A549 treated with Mapracorat at 1 μM for 4 hours (cell line): ENCODE measurements around the gene CCL18. TPM values are rescaled to one million over a fixed set of nuclear protein-coding genes. Genes with fewer than 3 reads are reported as not detected.

ENCODE experiments used
- total RNA-seq: library from RNA; stranded (reverse); fragments of 200-300 nt; extraction: Qiagen RNA extraction; gene quantifications from 5 replicates; pipeline ENCODE4 v1.2.3, GENCODE V29; 2022

Gene CCL18, protein sequence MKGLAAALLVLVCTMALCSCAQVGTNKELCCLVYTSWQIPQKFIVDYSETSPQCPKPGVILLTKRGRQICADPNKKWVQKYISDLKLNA
- total RNA-seq = 0.21 TPM in 1 of 5 replicates, not detected in the others

DNA sequence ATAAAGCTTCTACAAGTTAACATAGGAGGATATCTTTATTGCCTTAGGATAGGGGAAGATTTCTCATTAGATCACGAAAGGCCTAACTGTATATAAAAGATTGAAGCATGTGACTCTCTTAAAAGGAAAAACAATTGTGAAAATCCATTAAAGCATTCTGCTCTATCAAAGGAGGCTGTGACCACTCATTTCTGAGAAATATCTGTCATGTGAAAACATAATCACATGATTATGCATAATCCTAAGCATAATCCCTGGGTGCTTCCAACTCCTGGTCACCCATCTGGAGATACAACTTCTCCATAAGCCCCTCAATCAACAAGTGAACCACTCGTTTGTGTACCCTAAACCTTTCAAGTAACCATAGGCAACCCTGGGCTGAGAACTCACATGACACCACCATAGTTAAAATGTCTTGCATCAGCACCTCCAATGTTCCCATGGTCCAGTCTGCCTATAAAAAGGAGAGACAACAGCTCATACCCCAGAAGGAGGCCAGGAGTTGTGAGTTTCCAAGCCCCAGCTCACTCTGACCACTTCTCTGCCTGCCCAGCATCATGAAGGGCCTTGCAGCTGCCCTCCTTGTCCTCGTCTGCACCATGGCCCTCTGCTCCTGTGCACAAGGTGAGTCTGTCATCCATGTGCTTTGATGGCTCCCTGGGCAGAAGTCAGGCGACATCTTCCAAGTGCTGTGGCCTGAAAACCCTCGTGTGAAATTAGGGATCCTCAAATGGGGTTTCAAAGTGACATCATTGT, at the start of gene CCL18:
CCL18 (plus strand) TSS at position 487 of the 756 bp plus-strand sequence; CDS start at position 558, 71 bp downstream.

DNA sequence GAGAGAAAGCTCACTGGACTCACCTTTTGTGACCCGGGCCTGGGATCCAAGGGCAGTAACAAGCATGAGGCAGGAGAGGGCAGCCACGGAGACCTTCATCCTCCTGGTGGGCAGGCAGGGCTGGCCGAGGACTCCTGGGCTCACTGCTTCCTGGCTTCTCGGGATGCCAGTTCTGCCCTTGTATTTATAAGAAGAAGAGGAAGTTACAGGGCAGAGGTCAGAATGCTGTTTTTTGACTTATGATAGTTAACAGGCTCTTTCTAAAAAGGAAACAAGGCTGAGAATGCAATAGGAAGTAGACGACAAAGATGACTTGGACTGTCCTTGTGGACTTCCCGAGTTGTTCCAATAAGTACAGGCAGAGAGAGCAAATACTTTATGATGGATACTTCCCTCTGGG, 46.3 kb upstream of the CCL18 start, which contains the start of gene CCL23:
CCL23 (minus strand) TSS at position 174 of the 400 bp plus-strand sequence; CDS start at position 99, 75 bp downstream.

DNA sequence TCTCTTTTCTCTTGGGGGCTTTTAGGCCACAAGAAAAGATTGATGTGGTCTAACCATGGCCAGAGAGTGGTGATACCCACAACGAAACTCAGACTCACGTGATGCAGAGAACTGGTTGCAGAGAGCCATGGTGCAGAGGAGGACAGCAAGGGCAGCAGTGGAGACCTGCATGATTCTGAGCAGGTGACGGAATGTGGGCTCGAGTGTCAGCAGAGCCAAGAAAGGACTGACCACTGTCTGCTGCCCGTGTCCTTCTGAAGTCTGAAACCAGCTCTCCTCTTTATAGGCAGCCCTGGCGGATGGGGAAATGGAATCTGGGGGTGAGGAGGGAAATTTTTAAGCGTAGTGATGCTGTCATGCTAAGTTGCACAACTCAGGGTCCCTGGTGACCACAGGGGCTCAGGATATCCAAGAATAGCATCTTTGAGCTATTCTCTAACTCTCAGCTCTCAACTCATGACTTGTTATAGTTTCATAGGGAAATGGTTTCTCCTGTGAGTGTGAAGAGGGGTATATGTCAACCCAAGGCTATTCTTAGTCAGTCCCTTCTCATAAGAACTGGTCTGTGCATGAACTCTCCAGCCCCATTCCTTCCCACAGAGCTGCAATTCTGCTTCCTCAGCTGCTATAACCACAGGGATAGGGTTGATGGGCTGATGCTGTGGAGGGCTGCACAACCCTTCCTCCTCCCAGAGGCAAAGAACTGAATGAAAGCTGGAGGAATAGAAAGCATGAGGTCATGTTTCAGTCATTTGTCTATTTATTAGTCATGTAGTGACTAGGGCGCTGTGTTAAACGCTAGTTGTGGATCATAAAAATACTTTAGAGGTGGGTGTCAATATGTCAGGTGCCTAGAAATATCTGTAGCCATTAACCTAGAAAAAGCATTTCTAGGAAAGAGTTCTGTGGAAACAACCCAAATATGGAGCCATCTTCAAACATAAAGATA, 26.1 kb downstream of the CCL18 start, which contains the start of gene CCL3:
CCL3 (minus strand) TSS at position 256 of the 949 bp plus-strand sequence; CDS start at position 171, 85 bp downstream.

DNA sequence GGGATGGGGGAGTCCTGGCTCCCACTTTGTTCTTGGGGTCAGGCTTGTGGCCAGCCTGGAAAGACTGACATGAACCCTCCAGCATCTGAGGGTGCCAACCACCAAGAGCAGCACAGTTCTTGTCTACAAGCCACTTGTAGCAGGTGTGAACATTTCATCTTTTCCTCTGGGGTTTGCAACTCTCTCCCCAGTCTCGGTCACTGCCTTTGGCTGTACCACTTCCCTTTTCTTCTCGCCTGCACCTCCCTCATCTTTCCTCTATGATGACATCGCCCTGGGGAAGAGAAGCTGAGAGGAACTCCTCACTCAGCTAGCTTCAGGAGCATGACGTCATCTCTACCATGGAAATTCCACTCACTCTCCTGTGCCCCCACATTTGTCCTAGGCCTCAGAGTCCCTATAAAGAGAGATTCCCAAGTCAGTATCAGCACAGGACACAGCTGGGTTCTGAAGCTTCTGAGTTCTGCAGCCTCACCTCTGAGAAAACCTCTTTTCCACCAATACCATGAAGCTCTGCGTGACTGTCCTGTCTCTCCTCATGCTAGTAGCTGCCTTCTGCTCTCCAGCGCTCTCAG, 39.4 kb downstream of the CCL18 start, which contains the start of gene CCL4:
CCL4 (plus strand) TSS at position 427 of the 575 bp plus-strand sequence; CDS start at position 506, 79 bp downstream.

Other genes with a start within 250 kb of the CCL18 start
- gene HEATR9, start 195.4 kb upstream of the CCL18 start, total RNA-seq = not detected in 5 replicates
- 1.1 to 1.5 TPM (median 1.2 TPM) in 5 replicates for gene CCL5, start 183.9 kb upstream of the CCL18 start, total RNA-seq
- gene RDM1, start 133.5 kb upstream of the CCL18 start, total RNA-seq = 2.7 to 3.9 TPM (median 3.1 TPM) in 5 replicates
- gene LYZL6, start 120.6 kb upstream of the CCL18 start, total RNA-seq = not detected in 5 replicates
- gene CCL16, start 82.8 kb upstream of the CCL18 start, total RNA-seq = not detected in 5 replicates
- gene CCL14, start 77.5 kb upstream of the CCL18 start, total RNA-seq = not detected in 5 replicates
- not detected in 5 replicates for gene CCL15, start 62.7 kb upstream of the CCL18 start, total RNA-seq
- gene CCL23, start 46.3 kb upstream of the CCL18 start, total RNA-seq = not detected in 5 replicates
- gene CCL3, start 25.9 kb downstream of the CCL18 start, total RNA-seq = not detected in 5 replicates
- gene CCL4, start 39.6 kb downstream of the CCL18 start, total RNA-seq = not detected in 5 replicates
- 2.1 to 3.7 TPM (median 2.6 TPM) in 5 replicates for gene TBC1D3B, start 112.4 kb downstream of the CCL18 start, total RNA-seq
- gene CCL3L1, start 132.5 kb downstream of the CCL18 start, total RNA-seq = not detected in 5 replicates
- gene CCL4L2, start 146.8 kb downstream of the CCL18 start, total RNA-seq = not detected in 5 replicates
- 0.23 to 0.35 TPM (median 0.27 TPM) in 3 of 5 replicates, not detected in the others for gene TBC1D3I, start 200.3 kb downstream of the CCL18 start, total RNA-seq